ENCODE data around the gene DPF3.

GRCh38 chr14:72663956-72664650 is 229.8 kb downstream of the DPF3 start:
- TF ChIP-seq CTCF (IDR thresholded peaks at IDR 0.05) (no peak), POLR2A (IDR thresholded peaks at IDR 0.05) (no peak)

All from adrenal gland (tissue), 5 donors.